ENCODE results near the gene LMO1.

GRCh38 chr11:8229299-8230177 lies 34.1 kb downstream of the LMO1 start:
- TF ChIP-seq ESRRG (CRISPR knock-in tag; IDR thresholded peaks at IDR 0.05) = no peak
- TF ChIP-seq GLIS3 (CRISPR knock-in tag; IDR thresholded peaks at IDR 0.05) = no peak; the same call in 1 of the 2 replicates
- no peak for TF ChIP-seq PATZ1 (CRISPR knock-in tag; IDR thresholded peaks at IDR 0.05; ENCODE audit: borderline replicate concordance)
- TF ChIP-seq PPARA (CRISPR knock-in tag; IDR thresholded peaks at IDR 0.05; ENCODE audit: borderline replicate concordance) = no peak
- peak; percentile 65; the same call in 1 of the 2 replicates for TF ChIP-seq TSHZ2 (CRISPR knock-in tag; IDR thresholded peaks at IDR 0.05)
- 0 out of 2 replicates have a peak, but pooled peaks have one; percentile 55 for TF ChIP-seq ZFP3 (CRISPR knock-in tag; IDR thresholded peaks at IDR 0.05)
- peak; percentile 68; the same call in 1 of the 2 replicates for TF ChIP-seq TCF4 (CRISPR knock-in tag; IDR thresholded peaks at IDR 0.05; ENCODE audit: borderline replicate concordance)
- TF ChIP-seq, protein P1, sequence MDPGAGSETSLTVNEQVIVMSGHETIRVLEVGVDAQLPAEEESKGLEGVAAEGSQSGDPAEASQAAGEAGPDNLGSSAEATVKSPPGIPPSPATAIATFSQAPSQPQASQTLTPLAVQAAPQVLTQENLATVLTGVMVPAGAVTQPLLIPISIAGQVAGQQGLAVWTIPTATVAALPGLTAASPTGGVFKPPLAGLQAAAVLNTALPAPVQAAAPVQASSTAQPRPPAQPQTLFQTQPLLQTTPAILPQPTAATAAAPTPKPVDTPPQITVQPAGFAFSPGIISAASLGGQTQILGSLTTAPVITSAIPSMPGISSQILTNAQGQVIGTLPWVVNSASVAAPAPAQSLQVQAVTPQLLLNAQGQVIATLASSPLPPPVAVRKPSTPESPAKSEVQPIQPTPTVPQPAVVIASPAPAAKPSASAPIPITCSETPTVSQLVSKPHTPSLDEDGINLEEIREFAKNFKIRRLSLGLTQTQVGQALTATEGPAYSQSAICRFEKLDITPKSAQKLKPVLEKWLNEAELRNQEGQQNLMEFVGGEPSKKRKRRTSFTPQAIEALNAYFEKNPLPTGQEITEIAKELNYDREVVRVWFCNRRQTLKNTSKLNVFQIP (CRISPR knock-in tag; IDR thresholded peaks at IDR 0.05; ENCODE audit: borderline replicate concordance, low read depth) = no peak

All from SK-N-SH treated with all-trans-retinoic acid at 6 μM for 48 hours (cell line).